HepG2 (cell line): ENCODE measurements around the gene ZNF394. TPM values are rescaled to one million over a fixed set of nuclear protein-coding genes. Genes with fewer than 3 reads are reported as not detected.
A peak's percentile ranks its signal among the peaks of the same experiment; 100 is the strongest.

ENCODE experiments used
- BRD4 ChIP-seq: sonication (generic); formaldehyde crosslinking; IDR thresholded peaks from 2 replicates; pipeline ENCODE4 v1.4.0; 2020; ENCODE audit warnings: missing genetic modification reagents
- CC2D1A ChIP-seq: sonication (generic); formaldehyde crosslinking; IDR thresholded peaks from 2 replicates; pipeline ENCODE4 v1.8.1; 2023; ENCODE audit warnings: mild to moderate bottlenecking, missing genetic modification reagents
- IRX3 ChIP-seq: sonication (generic); formaldehyde crosslinking; IDR thresholded peaks from 2 replicates; pipeline ENCODE4 v1.8.1; 2023; ENCODE audit warnings: mild to moderate bottlenecking, low read depth, missing genetic modification reagents, borderline replicate concordance
- ISX ChIP-seq: sonication (generic); formaldehyde crosslinking; conservative IDR thresholded peaks from 2 replicates; pipeline ENCODE4 v1.5.0; 2020; ENCODE audit warnings: missing genetic modification reagents
- MAF1 ChIP-seq: sonication (generic); formaldehyde crosslinking; IDR thresholded peaks from 2 replicates; pipeline ENCODE4 v1.5.0; 2020; ENCODE audit warnings: missing genetic modification reagents, borderline replicate concordance
- NRL ChIP-seq: sonication (generic); formaldehyde crosslinking; IDR thresholded peaks from 2 replicates; pipeline ENCODE4 v1.5.0; 2020; ENCODE audit warnings: missing genetic modification reagents, mild to moderate bottlenecking, moderate library complexity, borderline replicate concordance
- SALL1 ChIP-seq: sonication (generic); formaldehyde crosslinking; IDR thresholded peaks from 2 replicates; pipeline ENCODE4 v1.8.0; 2022; ENCODE audit warnings: mild to moderate bottlenecking, missing genetic modification reagents
- SRSF9 ChIP-seq: fragments of 200-400 bp; formaldehyde crosslinking; IDR thresholded peaks from 2 replicates; pipeline ENCODE4 v1.6.1; 2018; ENCODE audit warnings: borderline replicate concordance, mild to moderate bottlenecking, low read depth, low read length; ENCODE audit not compliant: insufficient read depth, poor library complexity, severe bottlenecking
- ZNF160 ChIP-seq: sonication (generic); formaldehyde crosslinking; IDR thresholded peaks from 2 replicates; pipeline ENCODE4 v1.8.0; 2022; ENCODE audit warnings: mild to moderate bottlenecking, inconsistent platforms, missing genetic modification reagents
- ZNF850 ChIP-seq: sonication (generic); formaldehyde crosslinking; conservative IDR thresholded peaks from 2 replicates; pipeline ENCODE4 v1.9.0; 2021; ENCODE audit warnings: mild to moderate bottlenecking, missing genetic modification reagents
- polyA plus RNA-seq, 8 experiments: library from polyadenylated mRNA; depleted of rRNA in 3 of 8; stranded (reverse) in 7 of 8; unstranded in 1 of 8; fragments of >200 nt; fragmentation: Illumina TruSeq in 4 of 8; extraction: Trizol in 4 of 8; gene quantifications; 2 replicates each; pipeline versions ENCODE4 v1.2.1 to v1.2.3, GENCODE V29; 2011 to 2016; ENCODE audit warnings: low read depth in 4 of 8, missing spikeins in 1 of 8, mixed read lengths in 1 of 8; ENCODE audit not compliant: insufficient read depth in 1 of 8
- total RNA-seq, 5 experiments: library from RNA; depleted of rRNA; stranded (reverse); fragments of >200 nt; fragmentation: Illumina TruSeq; extraction: Trizol; gene quantifications; 2 replicates each; pipeline ENCODE4 v1.2.3, GENCODE V29; 2016; ENCODE audit warnings: low read depth in 1 of 5
- TF ChIP-seq, protein P1 (sequence below): sonication (generic); formaldehyde crosslinking; conservative IDR thresholded peaks from 2 replicates; pipeline ENCODE4 v1.8.0; 2022; ENCODE audit warnings: missing genetic modification reagents
- TF ChIP-seq, protein P2 (sequence below): sonication (generic); formaldehyde crosslinking; IDR thresholded peaks from 2 replicates; pipeline ENCODE4 v1.5.0; 2020; ENCODE audit warnings: mild to moderate bottlenecking, missing genetic modification reagents
- TF ChIP-seq, protein P3 (sequence below): sonication (generic); formaldehyde crosslinking; conservative IDR thresholded peaks from 2 replicates; pipeline ENCODE4 v1.4.0; 2020; ENCODE audit warnings: mild to moderate bottlenecking, missing genetic modification reagents, moderate library complexity
- TF ChIP-seq, protein P4 (sequence below): sonication (generic); formaldehyde crosslinking; IDR thresholded peaks from 2 replicates; pipeline ENCODE4 v1.5.1; 2020; ENCODE audit warnings: missing genetic modification reagents, mild to moderate bottlenecking, borderline replicate concordance
- TF ChIP-seq, protein P5 (sequence below): sonication (generic); formaldehyde crosslinking; IDR thresholded peaks from 2 replicates; pipeline ENCODE4 v1.9.0; 2021; ENCODE audit warnings: missing genetic modification reagents, borderline replicate concordance
- TF ChIP-seq, protein P6 (sequence below): sonication (generic); formaldehyde crosslinking; IDR thresholded peaks from 2 replicates; pipeline ENCODE4 v1.8.0; 2022; ENCODE audit warnings: mild to moderate bottlenecking, missing genetic modification reagents, moderate library complexity

The ZNF394 gene
- total and polyA plus RNA-seq, 2 of the 13 experiments (the other 11 are each of a cell fraction or from before 2014, with no cell fraction given), result 7.8 to 19.6 TPM

DNA sequence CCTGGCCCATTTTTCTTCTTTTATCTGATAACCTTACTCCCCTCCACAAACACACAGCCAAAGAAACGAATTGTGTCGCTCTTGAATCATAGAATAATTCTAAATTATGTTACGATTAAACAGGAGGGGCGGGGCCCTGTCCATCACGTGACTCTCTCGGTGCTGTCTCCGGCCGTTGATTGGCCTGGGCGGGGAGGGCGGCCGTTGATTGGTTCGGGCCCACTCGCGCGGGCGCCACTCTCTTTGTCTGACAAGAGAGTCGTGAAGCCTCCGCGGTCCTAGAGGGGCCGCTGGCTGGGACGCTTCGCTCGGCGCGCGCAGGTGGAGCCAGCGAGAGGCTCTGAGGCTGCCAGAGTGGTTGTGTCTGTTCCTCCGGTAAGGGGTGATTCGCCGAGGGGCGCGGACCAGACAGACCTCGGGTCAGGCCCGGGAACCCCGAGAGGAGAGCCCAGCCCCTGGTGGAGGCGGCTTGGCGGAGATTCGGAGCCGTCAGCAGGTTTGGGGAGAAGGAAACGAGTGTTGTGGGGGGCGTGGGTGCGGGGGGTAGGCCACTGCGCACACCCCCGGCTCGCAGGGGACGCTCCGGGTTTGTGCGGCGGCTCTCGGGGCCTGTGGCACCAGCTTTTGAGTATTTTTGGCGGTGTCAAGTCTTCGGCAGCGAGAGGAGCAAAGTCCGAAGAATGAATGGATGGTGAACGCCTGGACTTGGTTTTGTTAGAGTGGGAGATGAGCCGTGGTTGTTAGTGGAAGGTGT lies 27.3 kb downstream of the ZNF394 start, which contains the start of gene ZNF789 (continued):
- TF ChIP-seq, protein P1, sequence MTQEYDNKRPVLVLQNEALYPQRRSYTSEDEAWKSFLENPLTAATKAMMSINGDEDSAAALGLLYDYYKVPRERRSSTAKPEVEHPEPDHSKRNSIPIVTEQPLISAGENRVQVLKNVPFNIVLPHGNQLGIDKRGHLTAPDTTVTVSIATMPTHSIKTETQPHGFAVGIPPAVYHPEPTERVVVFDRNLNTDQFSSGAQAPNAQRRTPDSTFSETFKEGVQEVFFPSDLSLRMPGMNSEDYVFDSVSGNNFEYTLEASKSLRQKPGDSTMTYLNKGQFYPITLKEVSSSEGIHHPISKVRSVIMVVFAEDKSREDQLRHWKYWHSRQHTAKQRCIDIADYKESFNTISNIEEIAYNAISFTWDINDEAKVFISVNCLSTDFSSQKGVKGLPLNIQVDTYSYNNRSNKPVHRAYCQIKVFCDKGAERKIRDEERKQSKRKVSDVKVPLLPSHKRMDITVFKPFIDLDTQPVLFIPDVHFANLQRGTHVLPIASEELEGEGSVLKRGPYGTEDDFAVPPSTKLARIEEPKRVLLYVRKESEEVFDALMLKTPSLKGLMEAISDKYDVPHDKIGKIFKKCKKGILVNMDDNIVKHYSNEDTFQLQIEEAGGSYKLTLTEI, result no peak
- TF ChIP-seq CC2D1A (CRISPR knock-in tag) (no peak), MAF1 (CRISPR knock-in tag) (no peak), NRL (CRISPR knock-in tag) (peak; percentile 85; the same call in 1 of the 2 replicates), ZNF850 (CRISPR knock-in tag) (no peak), IRX3 (CRISPR knock-in tag) (no peak), SRSF9 (no peak), ZNF160 (CRISPR knock-in tag) (no peak), ISX (CRISPR knock-in tag) (no peak), BRD4 (no peak), SALL1 (CRISPR knock-in tag) (peak; percentile 80)
- TF ChIP-seq, protein P2, sequence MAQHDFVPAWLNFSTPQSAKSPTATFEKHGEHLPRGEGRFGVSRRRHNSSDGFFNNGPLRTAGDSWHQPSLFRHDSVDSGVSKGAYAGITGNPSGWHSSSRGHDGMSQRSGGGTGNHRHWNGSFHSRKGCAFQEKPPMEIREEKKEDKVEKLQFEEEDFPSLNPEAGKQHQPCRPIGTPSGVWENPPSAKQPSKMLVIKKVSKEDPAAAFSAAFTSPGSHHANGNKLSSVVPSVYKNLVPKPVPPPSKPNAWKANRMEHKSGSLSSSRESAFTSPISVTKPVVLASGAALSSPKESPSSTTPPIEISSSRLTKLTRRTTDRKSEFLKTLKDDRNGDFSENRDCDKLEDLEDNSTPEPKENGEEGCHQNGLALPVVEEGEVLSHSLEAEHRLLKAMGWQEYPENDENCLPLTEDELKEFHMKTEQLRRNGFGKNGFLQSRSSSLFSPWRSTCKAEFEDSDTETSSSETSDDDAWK (CRISPR knock-in tag), result no peak
- TF ChIP-seq, protein P3, sequence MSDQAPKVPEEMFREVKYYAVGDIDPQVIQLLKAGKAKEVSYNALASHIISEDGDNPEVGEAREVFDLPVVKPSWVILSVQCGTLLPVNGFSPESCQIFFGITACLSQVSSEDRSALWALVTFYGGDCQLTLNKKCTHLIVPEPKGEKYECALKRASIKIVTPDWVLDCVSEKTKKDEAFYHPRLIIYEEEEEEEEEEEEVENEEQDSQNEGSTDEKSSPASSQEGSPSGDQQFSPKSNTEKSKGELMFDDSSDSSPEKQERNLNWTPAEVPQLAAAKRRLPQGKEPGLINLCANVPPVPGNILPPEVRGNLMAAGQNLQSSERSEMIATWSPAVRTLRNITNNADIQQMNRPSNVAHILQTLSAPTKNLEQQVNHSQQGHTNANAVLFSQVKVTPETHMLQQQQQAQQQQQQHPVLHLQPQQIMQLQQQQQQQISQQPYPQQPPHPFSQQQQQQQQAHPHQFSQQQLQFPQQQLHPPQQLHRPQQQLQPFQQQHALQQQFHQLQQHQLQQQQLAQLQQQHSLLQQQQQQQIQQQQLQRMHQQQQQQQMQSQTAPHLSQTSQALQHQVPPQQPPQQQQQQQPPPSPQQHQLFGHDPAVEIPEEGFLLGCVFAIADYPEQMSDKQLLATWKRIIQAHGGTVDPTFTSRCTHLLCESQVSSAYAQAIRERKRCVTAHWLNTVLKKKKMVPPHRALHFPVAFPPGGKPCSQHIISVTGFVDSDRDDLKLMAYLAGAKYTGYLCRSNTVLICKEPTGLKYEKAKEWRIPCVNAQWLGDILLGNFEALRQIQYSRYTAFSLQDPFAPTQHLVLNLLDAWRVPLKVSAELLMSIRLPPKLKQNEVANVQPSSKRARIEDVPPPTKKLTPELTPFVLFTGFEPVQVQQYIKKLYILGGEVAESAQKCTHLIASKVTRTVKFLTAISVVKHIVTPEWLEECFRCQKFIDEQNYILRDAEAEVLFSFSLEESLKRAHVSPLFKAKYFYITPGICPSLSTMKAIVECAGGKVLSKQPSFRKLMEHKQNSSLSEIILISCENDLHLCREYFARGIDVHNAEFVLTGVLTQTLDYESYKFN (CRISPR knock-in tag), result peak; percentile 40; the same call in 1 of the 2 replicates
- TF ChIP-seq, protein P4, sequence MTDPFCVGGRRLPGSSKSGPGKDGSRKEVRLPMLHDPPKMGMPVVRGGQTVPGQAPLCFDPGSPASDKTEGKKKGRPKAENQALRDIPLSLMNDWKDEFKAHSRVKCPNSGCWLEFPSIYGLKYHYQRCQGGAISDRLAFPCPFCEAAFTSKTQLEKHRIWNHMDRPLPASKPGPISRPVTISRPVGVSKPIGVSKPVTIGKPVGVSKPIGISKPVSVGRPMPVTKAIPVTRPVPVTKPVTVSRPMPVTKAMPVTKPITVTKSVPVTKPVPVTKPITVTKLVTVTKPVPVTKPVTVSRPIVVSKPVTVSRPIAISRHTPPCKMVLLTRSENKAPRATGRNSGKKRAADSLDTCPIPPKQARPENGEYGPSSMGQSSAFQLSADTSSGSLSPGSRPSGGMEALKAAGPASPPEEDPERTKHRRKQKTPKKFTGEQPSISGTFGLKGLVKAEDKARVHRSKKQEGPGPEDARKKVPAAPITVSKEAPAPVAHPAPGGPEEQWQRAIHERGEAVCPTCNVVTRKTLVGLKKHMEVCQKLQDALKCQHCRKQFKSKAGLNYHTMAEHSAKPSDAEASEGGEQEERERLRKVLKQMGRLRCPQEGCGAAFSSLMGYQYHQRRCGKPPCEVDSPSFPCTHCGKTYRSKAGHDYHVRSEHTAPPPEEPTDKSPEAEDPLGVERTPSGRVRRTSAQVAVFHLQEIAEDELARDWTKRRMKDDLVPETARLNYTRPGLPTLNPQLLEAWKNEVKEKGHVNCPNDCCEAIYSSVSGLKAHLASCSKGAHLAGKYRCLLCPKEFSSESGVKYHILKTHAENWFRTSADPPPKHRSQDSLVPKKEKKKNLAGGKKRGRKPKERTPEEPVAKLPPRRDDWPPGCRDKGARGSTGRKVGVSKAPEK, result no peak; the same call in 1 of the 2 replicates
- TF ChIP-seq, protein P5, sequence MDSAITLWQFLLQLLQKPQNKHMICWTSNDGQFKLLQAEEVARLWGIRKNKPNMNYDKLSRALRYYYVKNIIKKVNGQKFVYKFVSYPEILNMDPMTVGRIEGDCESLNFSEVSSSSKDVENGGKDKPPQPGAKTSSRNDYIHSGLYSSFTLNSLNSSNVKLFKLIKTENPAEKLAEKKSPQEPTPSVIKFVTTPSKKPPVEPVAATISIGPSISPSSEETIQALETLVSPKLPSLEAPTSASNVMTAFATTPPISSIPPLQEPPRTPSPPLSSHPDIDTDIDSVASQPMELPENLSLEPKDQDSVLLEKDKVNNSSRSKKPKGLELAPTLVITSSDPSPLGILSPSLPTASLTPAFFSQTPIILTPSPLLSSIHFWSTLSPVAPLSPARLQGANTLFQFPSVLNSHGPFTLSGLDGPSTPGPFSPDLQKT (CRISPR knock-in tag), result no peak
- TF ChIP-seq, protein P6, sequence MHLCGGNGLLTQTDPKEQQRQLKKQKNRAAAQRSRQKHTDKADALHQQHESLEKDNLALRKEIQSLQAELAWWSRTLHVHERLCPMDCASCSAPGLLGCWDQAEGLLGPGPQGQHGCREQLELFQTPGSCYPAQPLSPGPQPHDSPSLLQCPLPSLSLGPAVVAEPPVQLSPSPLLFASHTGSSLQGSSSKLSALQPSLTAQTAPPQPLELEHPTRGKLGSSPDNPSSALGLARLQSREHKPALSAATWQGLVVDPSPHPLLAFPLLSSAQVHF (CRISPR knock-in tag), result no peak
